HG03558 (cell line): ENCODE data around the gene TTC27.

Experiments
- ATAC-seq: cut with Tn5 transposase; IDR thresholded peaks from one replicate; pipeline ENCODE4 v1.9.1; 2021; ENCODE audit warnings: moderate number of reproducible peaks; ENCODE audit not compliant: unreplicated experiment; ENCODE audit errors: extremely low read depth

TTC27 gene

DNA sequence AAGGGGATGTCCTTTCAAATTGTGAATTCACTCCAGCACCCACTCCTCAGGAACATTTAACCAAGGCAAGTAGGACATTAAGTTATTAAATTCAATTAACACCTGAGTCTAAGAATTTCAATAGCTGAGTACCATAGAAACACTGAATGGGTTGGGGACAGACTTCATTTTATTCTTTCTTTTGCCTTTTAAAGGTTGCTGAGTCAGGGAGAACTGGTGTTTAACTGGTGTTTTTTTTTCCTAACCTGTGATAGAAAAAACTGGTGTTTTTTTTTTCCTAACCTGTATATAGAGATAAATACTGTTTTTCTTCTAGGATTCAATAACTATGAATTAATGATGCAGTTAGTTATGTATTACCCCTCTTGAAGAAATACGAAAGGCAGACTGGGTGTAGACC, 38.9 kb downstream of the TTC27 start:
- no peak for ATAC-seq

DNA sequence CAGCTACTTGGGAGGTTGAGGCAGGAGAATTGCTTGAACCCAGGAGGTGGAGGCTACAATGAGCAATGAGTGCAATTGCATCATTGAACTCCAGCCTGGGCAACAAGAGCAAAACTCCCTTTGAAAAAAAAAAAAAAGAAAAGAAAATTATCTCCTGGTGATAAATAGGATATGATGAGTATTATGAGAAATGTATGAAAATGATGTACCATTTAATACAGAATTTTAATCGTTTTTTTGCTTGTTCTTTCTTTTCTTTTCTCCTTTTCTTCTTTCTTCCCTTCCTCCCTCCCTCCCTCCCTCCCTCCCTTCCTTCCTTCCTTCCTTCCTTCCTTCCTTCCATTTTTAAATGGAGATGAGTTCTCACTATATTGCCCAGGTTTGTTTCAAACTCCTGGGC, 40.4 kb downstream of the TTC27 start:
- no peak for ATAC-seq

DNA sequence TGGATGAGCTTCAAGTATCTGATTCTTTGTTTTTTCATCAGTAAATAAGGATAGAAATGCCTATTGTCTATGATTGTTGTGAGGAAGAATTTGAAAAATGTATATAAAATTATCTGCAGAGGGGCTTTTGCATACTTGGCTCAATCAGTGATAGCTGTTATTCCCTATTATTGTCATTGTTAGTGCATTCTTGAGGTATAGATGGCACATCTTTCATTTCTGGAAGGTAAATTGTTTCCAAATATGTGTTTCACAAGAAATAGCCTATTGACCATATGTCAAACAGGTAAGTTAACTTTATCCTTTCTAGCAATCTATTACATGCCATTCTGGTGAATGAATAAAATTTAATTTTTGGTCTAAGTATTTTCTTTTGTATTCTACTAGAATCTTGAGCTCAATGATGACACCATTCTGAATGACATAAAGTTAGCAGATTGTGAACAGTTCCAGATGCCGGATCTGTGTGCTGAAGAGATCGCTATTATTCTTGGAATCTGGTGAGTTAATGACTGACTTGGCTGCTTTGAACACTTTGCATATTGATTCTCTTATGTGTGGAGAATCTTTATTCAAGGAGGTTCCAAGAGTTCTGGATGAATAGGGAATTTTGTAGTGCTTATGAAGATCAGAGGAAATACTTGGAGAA, 44.2 kb downstream of the TTC27 start:
- no peak for ATAC-seq

DNA sequence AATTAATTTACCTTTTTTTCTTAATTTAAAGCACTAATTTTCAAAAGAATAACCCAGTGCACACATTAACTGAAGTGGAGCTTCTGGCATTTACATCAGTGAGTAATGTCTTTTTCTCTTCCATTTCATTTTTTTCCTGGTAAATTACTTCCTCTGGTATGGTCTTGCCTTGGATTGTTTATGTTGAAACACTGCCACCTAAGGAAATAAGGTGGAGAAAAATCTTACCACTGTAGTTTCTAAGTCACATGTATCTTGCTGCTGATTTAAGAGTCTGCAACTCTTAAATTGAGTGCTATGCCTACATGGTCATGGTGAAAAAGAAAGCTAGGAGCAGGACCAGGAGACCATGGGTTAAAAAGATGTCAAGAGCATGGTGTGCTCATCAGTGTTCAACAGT, 51.0 kb downstream of the TTC27 start:
- no peak for ATAC-seq

DNA sequence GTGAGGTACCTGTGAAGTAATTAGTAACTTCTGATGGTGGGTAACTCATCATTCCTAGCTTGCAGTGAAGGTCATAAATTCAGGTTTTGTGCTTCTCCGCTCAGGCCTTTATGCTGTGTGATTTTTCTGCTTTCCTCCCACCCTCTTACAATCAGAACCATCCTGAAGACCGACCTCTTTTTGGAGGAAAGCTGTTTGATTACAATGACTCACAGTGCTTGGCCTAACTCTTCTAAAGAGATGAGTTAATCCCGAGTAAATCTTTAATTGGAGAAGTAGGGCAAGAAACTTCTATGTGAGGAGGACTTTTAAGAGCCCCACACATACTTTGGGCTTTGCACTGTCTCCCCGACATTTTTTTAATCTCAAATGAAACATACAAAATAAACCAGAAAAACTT, 53.1 kb downstream of the TTC27 start:
- no peak for ATAC-seq

DNA sequence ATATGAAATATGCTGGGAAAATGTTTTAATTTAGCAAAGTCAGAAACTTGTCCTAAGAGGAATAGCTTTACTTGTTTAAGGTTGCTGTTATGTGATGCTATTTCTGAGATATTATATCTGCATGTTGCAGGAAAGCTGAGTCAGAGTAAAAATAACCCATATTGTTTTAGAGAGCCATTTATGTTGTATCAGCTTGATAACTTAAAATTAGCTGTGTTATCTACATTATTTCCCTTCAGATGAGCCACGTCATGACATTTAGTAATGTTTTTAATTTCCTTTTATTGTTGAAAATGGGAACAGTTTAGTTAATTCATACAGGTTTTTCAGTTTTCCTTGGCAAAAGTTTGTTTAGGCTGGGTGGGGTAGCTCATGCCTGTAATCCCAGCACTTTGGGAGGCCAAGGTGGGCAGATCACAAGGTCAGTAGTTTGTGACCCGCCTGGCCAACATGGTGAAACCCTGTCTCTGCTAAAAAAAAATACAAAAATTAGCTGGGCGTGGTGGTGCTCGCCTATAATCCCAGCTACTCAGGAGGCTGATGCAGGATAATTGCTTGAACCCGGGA, 55.8 kb downstream of the TTC27 start:
- no peak for ATAC-seq

DNA sequence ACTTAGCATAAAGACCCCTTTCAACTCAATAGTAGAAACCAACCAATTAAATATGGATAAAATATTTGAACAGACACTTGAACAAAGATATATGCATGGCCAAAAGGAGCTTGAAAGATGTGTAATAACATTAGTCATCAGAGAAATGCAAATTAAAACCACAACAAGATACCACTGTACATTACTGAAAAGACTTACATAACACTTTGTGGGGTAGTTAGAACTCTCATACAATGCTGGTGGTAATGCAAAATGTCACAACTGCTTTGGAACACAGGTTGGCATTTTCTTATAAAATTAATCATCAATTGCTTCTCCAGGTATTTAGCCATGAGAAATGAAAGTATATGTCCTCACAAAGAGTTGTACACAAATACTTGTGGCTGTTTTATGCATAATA, 60.7 kb downstream of the TTC27 start:
- ATAC-seq: peak; percentile 92

DNA sequence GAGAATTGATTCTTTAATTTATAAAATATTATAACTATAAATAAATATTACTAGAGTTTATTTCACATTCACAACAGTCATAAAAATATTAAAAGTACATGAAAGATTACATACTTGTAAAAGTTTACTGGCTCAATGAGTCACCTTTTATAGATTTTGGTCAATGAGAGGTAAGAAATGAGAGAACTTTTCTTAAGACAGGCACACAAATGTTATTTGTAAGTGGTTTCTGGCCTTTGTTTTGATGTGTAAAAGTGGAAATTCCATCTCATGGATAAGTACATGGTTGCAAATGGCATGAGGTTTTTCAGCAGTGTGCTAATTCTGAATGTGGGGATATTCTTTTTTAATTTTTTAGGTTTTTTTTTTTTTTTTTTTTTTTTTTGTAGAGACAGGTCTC, 63.8 kb downstream of the TTC27 start:
- no peak for ATAC-seq

DNA sequence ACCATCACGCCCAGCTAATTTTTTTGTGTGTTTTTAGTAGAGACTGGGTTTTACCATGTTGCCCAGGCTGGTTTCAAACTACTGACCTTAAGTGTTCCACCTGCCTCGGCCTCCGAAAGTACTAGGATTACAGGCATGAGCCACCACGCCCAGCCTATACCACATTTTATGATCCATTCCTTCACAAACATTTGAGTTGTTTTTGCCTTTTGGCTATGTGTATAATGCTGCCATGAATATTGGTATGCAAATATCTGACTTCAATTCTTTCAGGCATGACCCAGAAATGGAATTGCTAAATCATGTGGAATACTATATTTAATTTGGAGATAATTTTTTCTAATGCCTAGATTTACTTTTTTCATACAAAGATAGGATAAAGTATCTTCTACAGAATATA, 68.6 kb downstream of the TTC27 start:
- no peak for ATAC-seq

DNA sequence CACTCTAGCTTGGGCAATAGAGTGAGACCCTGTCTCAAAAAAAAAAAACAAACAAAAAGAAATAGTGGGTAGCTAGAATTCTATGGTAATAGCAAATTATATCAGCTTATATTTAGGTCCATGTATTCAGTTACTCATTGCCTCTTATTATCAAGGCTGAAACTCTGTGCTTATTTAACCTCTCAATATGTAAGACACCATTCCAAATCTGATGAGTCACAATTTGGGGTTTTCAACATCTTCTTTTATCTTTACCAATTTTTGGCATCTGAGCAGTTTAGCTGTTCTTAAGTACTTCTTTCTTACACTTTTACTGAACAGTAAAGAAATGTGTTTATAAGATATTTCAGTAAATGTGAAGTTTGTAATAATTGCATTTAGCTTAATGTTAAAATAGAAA, 69.3 kb downstream of the TTC27 start:
- ATAC-seq: no peak

DNA sequence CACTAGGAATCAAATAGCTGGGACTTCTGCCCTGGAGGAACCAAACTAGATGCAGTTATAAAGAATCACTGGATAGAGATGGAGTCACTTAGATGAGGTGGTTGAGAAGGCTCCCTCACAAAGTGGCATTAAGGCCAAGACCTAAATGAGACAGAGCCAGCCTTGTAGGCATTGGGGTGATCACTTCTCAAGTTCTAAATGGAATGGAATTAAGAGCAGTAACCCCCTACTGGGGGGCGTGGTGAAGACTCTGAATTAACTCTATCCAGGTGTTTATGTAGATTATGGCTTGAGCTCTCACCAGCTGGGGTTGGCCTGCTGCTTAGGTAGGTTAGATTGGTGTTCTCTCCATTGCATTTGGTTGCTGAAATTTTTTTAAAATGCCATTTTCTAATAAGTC, 71.3 kb downstream of the TTC27 start:
- no peak for ATAC-seq

DNA sequence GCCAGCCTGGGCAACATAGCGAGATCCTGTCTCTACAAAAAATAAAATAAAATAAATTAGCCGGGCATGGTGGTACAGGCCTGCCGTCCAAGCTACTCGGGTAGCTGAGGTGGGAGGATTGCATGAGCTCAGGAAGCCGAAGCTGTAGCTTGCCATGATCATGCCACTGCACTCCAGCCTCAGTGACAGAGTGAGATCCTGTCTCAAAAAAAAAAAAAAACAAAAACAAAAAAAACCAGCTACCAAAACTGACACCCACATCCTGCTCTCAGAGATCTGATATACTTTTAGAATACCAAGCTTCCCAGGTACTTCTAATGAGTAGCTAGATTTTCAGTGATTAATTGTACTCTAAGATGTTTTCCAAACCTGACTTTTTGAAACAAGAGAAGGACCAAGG, 74.0 kb downstream of the TTC27 start:
- no peak for ATAC-seq

DNA sequence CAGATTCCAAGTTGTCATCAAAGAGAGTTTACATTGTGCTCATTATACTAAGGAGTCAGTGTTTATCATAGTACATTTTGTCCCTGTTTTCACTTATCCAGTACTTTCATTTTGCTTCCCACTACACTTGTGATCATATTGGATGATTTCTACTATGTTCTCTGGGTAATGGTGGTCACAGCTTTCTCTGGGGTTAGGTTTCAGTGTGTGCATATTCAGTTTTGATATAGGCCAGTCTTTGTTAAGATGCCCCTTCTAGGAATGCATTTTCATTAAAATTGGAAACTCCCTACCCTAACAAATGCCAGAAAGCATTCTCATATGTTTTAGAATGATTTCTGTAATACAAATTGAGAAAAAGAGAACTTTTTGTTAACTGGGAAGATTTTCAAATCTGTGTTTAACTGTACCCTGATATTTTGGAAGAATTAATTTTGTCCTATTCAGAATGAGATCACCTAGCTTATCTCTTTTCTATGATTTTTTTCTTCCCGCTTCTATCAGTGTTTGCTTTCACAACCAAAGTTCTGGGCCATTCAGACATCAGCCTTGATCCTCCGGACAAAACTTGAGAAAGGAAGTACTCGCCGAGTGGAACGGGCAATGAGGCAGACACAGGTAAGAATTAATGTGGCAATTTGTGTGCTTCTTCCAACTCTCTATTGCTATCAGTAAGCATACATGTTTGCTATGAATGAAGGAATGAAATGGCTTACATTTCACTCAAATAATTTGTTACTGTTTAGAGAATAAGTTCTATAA, 74.6 kb downstream of the TTC27 start:
- ATAC-seq: no peak

DNA sequence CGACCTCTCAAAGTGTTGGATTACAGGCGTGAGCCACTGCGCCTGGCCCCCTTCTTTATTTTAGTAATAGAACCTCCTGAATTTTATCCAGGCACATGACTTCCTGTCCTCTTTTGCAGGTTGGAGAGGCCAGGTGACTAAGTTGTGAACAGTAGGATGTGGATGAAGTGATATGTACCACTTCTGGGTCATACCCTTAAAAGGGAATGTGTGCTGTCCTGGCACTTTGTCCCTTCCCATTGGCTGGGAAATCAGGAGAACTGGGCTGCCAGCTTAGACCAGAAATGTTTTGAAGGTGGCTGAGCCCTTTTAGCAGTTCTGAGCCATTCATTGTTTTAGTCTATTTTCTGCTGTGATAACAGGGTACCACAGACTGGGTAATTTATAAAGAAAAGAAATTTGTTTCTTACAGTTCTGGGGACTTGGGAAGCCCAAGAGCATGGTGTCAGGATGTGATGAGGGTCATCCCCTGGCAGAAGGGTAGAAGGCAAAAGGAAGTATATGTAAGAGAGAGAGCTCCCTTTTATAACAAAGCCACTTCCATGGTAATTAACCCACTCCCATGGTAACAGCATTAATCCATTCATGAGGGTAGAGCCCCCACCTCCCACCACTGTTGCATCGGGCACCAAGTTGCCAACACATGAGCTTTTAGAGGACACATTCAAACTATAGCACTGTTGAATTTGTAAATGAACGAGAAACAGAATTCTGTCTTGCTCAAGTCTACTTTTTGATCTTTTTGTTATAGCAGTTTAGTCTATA, 79.1 kb downstream of the TTC27 start:
- ATAC-seq: no peak

DNA sequence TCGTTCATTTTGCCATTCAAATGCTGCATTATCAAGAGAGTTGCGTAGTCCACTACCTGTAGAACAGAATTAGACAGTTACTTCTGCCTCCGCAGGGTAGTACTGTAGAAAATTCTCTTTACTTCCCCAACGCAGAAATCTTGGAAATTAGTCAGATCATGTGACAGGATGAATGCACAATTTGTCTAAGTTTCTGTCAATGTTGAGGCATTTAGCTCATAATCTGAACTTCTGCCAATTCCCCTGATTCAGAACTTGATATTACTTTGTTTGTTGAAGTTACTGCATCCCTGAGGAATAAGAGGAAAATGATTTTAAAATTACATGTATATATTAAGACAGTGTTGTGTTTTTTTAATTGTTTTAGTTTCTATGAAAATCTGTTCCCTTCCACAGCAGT, 83.4 kb downstream of the TTC27 start:
- no peak for ATAC-seq

DNA sequence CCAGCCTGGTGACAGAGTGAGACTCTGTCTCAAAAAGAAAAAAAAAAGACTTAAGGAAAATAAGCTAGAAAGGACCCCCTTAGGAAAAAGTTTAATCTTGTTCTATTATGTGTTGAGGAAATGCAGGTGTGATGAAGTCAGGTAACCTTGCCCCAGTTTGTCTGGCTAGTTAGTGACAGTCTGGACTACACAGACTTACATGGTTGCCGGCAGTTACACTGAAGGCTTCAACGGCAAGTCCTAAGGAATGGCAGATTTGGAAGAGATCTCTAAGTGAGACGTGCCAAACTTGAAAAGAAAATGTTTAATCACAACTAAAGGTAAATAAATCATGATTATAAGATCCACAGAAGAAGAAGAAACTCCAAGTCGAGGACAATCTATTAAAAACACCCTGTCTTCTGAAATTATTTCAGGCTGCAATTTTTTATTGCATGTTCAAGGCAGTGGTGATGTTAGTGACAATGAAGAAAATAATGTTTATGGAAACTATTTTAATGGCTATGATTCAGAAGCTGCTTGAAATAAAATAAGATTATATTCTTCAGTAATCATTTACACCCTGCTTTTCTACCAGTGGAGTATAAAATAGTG, 84.2 kb downstream of the TTC27 start:
- no peak for ATAC-seq

DNA sequence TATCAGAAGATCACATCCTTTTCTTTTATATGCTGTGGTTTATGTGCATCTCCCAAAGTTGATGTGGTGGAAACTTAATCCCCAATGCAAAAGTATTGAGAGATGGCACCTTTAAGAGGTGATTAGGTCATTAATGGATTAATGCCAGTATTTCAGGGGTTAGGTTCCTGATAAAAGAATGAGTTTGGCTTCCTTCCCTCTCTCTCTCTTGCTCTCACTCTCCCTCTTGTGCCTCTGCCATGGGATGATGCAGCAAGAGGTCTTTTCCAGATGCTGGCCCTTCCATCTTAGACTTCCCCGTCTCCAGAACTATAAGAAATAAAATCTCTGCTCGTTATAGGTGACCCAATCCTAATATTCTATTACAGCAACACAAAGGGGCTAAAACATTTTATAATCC, 85.0 kb downstream of the TTC27 start:
- no peak for ATAC-seq

DNA sequence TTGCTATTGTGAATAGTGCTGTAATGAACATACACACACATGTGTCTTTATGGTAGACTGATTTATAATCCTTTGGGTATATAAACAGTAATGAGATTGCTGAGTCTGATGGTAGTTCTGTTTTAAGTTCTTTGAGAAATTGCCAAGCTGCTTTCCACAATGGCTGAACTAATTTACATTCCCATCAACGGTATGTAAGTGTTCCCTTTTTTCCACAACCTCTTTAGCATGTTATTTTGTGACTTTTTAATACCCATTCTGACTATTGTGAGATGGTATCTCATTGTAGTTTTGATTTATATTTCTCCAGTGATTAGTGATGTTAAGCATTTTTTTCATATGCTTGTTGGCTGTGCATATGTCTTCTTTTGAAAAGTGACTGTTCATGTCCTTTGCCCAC, 86.7 kb downstream of the TTC27 start:
- ATAC-seq: no peak

DNA sequence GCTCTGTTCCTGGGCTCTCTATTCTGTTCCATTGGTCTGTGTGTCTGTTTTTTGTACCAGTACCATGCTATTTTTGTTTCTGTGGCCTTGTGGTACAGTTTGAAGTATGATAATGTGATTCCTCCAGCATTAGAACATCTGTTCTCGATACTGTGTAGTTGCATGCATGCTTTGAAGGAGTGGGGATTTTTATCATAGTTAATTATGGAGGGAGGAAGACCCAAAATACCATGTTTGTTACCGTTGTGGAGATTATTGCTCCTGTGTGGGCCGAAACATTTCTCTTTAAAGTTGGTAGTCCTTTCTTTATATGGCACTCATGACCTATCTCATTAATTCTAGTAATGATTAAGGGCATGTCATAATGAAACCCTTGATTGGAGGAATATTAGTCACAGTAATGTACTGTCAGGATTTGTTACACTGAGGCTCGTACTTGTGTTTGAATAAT, 87.6 kb downstream of the TTC27 start:
- peak; percentile 82 for ATAC-seq

DNA sequence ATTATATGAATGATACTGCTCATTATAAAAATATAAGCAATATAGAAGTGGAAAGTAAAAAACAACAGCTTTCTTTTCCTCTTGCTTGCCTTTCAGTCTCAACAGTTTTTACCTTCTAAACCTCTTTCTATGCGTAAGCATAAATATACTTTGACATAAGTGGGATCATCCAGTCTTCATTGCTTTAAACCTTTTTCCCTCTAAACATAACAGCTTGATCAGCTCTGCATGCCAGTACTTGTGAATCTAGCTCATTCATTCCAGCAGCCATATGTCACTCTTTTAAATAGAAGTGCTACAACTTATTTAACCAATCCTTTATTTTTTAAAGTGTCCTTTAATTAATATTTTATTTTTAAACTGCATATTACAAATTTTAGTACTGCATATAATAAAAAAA, 88.1 kb downstream of the TTC27 start:
- no peak for ATAC-seq

DNA sequence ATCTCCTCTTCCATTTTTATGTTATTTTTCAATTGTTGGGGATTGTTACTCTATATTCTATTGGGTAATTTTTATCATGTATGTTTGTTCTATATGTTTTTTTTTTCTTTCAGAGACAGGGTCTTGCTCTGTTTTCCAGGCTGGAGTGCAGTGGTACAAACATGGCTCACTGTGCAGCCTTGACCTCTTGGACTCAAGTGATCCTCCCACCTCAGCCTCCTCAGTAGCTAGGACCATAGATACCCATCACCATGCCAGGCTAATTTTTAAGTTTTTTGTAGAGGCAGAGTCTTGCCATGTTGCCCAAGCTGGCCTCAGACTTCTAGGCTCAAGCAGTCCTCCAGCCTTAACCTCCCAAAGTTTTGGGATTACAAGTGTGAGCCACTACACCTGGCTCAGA, 88.7 kb downstream of the TTC27 start:
- ATAC-seq: no peak
